Measurements from ENCODE around the gene SIGLEC10.

SIGLEC10 gene

DNA sequence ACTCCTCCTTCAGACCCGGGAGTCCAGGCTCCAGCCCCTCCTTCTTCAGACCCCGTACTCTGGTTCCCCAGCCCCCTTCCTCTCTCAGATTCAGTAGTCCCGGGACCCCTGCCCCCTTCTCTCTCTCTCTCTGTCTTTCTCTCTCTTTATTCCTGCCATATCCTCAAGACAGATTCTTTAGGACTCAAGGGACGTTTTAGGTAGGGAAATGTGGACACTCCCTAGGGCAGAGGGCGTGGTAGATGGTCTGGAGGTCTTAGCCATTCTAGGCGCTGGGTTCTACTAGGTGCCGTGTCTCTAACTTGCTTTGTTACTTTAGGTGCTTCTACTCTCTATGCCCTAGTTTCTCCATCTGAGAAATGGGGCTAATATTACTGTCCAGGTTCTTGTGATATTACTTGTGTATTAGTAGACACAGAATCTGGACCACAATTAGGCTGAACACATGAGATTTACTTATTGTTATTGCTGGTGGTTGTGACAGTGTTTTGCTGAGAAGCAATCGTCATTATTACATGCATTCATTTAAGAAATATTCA lies 26.3 kb downstream of the SIGLEC10 start:
- no peak for DNase-seq

DNA sequence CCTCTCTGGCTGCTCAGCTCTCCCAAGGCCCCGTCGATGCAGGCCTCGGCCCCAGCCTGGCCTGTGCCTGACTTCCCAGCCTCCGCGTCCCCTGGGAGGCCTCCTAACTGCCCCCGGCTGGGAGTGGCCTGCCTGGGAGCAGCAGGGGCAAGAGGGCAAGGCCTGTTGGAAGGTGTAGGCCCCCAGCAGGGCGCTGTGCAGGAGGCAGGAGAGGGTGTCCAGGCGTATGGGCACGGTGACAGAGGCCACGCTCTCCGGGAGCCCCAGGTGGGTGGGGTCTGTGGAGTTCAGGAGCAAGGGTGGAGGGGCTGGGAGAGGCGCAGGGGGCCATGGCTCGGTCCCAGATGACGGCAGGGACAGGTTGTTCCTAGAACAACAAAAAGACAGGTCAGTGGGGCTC lies 28.3 kb downstream of the SIGLEC10 start:
- no peak for DNase-seq

DNA sequence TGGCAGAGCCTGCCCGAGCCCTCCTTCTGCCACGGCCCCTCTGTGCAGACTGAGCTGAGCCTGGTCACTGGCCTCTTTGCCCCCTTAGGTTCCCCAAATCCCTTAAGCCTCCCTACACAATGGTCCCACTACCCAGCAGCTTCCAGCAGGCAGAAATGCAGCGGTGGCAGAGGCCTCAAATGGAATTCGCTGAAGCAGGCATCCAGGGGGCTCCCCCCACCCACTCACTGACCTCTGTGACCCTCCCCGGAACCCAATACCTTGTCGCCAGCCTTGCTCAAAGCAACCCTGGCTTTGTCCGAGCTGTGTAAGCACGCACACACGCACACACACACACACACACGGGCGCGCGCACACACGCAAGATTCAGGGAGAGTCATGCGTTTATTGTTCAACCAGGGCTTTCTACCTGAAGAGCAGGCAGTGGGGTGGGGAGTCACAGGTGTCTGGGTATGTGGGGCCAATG lies 29.5 kb downstream of the SIGLEC10 start, which contains the start of gene LIM2:
Gene LIM2 (minus strand): TSS at position 51 of the 466 bp plus-strand sequence. CDS start 531 bp downstream, outside the sequence.
- no peak for DNase-seq

DNA sequence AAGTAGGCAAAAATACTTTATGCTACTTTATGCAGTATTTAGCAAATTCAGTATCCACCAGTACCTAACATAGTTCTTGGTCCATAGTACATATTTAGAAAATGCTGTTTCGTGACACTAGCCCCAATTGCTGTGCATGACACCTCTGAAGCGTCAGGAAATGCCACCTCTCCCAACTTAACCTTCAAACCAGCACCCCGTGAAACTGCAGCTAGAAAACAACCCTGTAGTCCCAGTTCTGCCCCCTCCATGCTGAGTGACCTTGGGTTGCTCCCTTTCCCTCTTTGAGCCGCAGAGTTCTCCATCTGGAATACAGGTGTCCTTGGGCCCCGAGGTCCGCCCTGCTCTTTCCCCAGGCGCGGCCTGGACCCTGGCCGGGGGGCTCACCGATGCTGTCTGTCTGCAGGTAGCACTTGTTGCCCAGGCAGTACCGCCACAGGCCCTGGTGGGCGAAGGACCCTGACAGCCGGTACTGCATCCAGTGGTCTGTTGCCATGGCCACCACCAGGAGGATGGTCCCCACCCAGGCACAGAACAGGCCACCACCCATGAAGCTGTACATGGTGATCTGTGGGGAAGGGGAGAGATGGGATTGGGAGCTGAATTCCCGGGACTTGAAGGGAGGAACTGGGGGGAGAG lies 30.4 kb downstream of the SIGLEC10 start:
- no peak for DNase-seq

DNA sequence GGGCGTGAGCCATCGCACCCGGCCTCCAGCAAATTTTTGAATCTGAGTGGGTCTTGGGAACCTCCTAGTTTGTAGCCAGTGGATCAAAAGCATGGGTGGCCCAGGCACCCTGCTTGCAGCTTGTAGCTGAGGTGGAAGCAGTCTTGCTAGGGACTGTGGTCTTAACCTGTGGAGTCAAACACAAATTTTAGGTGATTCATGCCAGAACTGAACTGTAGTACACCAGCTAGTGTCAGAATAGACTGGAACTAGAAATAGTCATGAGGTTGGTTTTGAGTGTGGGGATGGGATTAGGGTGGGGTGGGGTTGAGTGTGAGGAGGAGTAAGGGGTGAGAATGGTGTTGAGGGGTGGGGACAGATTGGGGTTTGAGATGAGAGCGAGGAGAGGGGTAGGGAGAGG lies 35.4 kb downstream of the SIGLEC10 start:
- no peak for DNase-seq

DNA sequence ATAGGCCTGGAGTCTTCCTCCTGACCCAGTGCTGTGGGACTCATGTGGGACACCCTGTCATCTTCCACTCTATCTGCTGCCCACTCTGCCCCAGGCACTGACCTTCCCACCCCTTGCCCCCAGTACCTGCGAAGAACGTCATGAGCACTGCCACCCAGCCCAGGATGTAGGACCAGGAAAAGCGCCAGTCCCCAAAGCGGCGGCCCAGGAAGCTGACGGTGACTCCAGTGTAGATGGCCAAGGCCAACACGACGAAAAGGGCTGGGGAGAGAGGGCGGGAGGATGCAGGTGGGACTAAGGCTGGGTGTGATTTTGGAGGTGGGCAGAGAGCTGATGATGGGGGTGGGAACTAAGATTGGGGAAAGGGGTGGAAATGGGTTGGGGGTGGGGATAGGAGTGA lies 37.1 kb downstream of the SIGLEC10 start:
- DNase-seq, result no peak

DNA sequence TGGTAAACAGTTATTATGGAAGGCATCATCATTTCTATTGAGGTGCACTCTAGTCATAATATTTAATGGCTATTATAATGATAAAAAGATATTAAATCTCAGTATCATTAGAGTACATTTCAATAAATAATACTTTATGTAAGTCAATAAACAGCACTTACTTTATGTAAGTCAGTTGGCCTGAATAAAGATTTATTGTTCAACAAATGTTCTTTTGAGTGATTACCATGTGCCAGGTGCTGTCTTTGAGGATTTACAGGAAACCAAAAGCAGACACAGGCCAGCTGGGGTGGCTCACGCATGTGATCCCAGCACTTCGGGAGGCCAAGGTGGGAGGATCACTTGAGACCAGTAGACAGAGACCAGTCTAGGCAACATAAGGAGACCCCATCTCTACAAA lies 40.0 kb downstream of the SIGLEC10 start:
- DNase-seq, result no peak

DNA sequence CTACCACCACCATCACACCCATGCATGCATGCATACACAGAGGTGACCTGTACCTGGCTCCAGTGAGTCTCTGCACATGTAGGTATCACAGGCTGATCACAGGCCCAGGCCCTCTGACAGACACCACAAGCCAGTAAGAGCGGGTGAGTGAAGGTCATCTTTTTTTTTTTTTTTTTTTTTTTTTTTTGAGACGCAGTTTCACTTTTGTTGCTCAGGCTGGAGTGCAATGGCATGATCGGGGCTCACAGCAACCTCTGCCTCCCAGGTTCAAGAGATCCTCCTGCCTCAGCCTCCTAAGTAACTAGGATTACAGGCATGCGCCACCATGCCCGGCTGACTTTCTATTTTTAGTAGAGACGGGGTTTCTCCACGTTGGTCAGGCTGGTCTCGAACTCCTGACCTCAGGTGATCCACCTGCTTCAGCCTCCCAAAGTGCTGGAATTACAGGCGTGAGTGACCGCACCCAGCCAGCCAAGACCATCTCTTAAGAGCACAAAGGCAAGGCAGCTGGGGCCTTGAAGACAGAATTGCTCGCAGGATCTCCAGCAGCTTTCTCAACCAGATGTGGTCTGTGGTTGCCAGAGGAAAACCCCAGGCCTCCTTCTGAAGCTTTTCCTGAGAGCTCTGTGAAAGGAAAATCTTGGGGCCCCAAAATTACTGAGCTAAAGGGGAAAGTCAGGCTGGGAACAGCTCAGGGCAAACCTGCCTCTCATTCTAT lies 41.8 kb downstream of the SIGLEC10 start:
- DNase-seq, result peak; percentile 34

DNA sequence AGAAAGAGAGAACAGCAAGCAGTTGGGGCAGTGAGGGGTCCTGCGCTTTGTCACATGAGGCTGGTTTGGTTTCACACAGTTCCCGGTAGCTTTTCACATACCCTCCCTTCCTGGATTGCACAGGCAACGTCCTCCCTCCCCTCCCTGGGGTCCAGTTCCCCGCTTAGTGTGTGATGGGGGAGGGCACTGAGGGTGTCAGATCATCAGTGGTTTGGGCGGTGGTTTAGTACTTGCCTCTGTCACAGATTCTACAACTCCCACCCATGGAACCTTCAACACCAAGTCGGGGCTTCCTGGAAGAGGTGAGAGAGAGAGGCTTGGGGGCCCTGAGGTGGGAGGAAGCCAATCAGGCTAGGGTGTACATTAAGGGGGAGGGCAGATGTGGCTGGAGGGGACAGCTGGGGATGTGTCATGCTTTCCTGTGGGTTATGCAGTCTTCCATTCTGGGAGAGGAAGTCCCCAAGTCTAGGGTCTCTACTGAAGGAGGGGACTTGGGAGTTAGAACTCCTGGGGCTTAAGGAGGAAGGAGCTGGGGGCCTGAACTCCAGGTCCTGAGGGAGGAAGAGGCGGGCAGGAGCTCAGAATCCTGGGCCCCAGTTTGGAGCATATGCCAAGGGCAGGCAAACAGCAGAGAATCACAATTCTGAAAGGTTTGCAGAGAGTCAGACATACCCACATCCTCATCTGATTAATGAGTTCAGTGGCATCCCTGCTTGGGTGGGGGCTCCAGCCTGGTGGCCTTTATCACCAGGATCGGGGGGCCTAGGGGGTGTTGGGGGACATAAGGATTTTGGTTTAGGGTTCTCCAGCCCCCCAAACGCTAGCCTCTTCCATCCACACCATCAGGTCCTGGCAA lies 44.6 kb downstream of the SIGLEC10 start, which contains the start of gene NKG7:
Gene NKG7 (minus strand): TSS at position 6 of the 856 bp plus-strand sequence. CDS start 119 bp downstream, outside the sequence.
- DNase-seq, result peak; percentile 79

DNA sequence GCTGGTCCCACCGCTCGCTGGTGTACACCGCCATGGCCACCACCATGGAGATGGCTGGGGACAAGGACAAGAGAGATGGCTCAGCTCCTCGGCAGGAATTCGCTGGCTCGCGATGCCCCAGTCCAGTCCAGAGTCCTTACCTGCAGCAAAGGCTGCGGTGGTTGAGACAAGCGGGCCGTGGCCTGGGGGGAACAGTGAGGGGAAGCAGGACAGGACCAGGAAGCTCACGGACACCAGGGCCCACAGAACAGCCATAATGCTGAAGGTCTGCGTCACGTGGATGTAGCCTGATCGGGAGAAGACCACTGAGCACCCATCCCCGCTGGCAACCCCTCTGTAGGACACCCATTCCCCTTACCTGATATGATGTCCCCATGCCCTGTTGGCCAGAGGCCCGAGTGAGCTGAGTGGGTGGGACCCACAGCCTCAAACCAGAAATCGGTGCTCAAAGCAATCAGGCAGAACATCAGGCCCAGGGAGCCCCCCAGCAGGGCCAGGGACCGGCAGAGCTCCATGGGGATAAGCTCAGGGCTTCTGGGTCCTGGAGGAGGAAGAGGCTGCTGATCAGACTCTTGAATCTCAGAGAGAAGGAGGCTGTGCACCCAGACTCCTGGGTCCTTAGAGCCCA lies 45.3 kb downstream of the SIGLEC10 start:
- no peak for DNase-seq

DNA sequence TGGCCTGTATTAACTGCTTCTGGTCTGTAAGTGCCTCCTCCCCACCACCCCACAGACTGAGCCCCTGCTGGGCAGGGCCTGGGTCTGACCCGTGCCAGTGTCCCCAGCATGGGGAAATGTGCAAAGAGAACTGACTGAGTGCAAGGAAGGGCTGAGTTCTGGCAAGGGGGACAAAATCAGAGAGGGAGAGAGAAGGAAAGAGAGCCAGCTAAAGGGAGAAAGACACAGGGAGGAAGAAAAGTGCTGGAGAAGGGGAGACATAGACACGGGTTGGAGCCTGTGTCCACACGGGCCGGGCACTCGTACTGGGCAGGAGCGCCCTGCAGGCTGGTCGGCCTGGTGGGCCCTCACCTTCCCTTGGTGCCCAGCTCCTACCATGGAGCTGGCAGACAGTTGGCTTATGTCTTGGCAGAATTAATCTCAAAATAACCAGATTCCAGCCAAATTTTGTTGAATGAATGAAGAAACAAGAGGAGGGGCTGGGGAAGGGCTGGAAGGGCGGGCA lies 46.2 kb downstream of the SIGLEC10 start:
- no peak for DNase-seq

DNA sequence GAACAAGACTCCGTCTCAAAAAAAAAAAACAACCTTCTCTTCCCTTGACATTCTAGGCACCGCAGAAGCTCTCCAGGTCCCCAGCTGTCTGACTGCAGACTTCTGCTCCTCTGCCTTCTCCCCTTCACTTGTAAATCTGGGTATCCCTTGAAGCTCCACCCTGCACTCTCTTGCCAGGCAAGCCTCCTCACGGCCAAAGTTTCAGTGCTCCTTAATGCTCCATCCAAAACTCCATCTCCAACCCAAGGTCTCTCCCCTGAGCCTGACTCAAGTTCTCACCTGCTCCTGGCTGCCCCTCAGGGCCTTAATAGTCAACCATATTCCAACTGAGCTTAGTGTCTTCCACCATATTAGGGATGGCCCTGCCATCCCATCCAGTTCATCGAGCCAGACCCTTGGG lies 47.2 kb downstream of the SIGLEC10 start:
- DNase-seq, result no peak

DNA sequence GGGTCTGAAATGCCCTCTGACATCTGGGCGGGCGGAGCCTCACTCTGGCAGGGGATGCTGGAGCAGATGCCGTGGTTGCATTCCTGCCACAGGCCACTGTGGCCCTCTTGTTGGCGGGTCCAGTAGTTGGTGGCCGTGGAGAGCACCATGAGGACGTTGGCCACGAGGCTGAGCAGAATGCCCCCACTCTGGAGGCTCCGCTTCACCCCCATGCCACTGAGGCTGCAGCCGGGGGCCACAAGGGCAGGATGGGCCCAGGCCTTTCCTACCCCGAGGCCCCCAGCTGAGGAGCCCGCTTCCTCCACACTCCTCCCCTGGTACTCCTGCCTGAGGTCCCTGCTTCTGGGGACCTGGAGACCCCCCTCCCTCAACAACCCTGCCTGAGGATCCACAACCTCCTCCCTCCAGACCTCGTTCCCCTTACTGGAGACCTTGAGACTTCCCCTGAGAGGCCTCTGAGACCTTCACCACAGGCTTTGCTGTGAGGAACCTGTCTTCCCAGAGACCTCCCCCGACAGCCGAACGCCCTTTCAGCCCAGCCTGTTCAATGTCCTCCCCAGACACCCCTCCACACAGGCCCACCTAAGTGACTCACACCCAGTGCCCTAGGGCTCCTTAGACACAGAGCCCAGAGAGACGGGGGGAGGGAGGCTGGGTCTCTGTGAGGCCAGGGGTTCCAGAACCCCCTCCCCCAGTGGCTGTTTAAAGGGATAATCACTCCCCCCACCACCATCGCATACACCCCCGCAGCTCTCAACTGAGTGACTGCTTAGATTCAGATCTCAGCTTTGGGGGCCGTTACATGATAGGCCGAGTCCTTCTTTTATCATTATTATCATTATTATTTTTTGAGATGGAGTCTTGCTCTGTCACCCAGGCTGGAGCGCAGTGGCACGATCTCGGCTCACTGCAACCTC lies 48.8 kb downstream of the SIGLEC10 start, which contains the start of gene CLDND2:
Gene CLDND2 (minus strand): TSS at position 638 of the 917 bp plus-strand sequence. CDS start 426 bp downstream, at position 212.
- DNase-seq, result peak; percentile 38

DNA sequence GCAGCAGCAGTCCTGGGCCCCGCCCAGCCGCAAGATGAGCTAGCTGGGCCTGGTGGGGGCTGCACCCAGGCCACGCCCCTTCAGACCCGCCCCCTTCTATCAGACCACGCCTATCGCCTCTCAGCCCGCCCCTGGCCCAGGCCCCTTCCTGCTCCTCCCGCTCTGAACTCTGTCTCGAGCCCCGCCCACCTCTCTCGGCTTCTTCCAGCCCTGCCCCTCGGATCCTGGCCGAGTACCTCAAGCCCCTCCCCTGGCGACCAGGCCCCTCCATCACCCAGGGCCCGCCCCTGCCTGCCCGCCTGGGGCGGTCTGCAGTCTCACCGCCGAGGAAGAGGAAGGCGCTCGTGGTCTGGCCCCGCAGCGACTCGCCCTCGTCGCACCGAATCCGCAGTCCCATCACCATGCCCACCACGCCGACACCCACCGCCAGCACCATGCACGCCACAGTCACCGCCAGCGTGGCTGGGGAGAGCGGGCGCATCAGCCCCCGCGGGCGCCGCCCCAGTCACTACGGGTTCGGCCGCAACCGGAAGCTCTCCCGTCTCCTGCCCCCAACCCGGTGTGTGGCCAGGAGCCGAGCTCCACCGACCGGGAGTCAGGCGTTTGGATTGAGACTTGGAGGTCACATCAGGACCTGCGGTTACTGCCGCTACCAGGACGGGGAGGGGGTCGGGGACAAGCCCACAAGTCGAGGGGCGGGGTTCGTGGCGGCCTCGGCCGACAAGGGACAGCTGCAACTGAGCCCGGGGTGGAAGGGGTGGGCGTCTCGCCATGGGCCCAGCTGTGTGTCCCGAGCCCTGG lies 49.7 kb downstream of the SIGLEC10 start:
- peak; percentile 99 for DNase-seq

DNA sequence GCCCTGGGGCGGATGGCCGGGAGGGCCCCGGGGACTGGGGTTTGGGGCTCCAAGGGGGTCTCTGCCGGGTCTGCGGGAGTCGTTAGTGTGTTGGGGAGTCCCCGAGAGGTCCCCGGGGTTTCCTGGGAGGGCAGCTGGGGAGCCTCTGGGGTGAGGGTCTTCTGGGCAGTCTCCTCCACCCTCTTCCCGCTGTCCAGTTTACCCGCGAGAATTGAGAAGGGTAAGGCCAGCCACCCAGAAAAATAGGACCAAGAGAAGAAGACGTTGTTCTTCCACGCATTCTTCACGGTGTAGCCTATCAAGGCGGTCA lies 50.2 kb downstream of the SIGLEC10 start:
- DNase-seq, result no peak

DNA sequence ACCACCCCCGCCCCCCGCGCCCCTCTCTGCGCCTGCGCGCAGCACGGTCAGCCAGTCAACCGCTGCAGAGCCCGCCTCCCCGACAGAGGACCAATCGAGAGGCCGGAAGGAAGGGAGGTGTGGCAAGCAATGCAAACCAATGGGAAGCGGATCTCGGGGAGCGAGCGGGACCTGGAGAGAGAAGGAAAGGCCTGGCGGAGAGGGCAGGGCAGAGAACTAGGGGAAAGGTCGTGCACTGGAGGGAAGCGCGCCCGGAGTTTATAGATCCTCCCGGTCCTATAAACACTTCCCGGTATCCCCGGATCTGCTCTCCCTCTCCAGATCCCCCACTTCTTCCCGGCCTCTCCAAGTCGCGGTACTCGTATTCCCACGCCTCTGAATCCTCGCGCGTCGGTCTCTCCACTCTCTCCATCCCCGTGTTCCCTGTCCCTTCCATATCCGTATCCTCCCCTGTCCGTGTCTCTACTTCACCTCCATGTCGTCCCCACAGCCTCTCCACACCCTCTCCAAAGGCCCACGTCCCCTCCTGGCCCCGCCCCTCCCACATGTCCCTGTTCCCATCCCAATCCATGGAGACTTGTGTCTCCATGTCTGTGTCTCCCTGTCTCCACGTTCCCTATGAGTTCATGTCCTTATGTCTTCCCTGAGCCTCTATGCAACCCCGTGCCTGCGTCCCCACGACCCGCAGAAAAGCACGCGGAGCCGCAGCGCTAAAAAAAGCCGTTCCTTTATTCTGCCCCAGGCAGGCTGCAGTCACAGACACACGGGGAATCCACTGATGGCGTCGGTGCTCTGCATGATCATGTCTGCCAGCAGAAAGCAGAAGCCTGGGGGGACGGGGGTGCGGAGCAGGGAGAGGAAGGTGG lies 50.8 kb downstream of the SIGLEC10 start:
- DNase-seq, result peak; percentile 99

DNA sequence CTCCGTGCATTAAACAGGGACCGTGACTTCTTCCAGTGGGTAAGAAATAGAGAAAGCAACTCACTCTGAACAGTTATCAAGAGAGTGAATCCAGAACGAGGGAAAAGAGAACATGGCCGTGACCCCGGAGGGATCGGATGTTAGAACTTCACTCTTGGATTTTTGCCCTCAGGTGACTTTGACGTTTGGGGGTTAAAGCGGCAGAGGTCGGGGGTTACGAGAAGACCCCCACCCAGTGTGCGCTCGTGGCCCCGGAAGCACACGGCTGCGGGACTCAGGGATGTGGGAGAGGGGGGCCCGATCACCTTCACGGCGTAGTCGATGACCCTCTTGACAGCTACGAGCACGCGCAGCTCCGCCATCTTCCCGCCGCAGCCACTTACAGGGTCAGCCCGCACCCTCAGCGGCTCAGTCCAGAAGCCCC lies 51.5 kb downstream of the SIGLEC10 start, which contains the start of gene ETFB:
Gene ETFB (minus strand): TSS at position 424 of the 424 bp plus-strand sequence. CDS start 62 bp downstream, at position 362.
- DNase-seq, result peak; percentile 51

DNA sequence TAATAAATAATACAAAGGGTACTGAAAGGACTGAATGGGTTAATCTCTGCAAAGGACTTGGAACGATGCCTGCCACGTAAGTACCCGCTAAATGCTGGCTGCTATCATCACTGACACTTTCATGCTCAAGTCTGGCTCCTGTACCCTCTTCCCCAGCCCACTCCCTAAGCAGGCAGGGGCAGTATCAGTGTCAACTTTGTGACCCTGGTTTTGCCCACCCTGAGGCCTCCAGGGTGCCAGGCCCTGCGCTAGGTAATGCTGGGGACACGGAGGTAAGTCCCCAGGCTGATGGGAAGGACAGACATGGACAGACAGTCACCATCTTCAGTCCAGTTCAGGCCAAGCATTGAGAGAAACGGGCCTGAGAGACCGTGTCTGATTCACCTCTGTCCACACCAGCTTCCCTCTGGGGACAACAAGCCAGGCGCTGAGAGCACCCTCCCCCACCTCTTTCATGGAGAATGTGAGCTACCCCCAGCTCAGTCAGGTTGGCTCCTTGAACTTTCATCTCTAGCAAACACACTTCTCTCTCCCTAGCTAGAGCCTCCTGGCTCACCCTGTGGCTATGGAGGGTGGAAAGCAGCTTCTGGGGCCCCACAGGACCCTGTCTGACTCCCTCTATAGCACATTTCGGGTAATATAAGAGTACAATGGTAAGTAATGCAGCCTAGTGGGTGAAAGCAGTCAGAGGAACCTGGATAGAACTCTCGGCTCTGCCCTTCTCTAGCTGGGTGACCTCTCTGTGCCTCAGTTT lies 52.1 kb downstream of the SIGLEC10 start:
- peak; percentile 61 for DNase-seq

All from hematopoietic multipotent progenitor cell treated with erythropoietin and hydrocortisone succinate and interleukin-3 and kit ligand, for 6 days (in vitro differentiated cells).